Posterior cingulate gyrus (tissue), 11 donors: ENCODE measurements around the gene TTC39B.

Source experiments
- DNase-seq, 10 donors: peaks; one replicate each; pipeline versions ENCODE4 v3.0.0 to v3.0.0-alpha.2; 2020 to 2021; ENCODE audit warnings: mixed read lengths in 3 of 10
- intact Hi-C: fragments of 100-400 bp; cut with DNase I; formaldehyde crosslinking; loops from one replicate; pipeline ENCODE4 v1.15.1; 2023

Gene TTC39B

DNA sequence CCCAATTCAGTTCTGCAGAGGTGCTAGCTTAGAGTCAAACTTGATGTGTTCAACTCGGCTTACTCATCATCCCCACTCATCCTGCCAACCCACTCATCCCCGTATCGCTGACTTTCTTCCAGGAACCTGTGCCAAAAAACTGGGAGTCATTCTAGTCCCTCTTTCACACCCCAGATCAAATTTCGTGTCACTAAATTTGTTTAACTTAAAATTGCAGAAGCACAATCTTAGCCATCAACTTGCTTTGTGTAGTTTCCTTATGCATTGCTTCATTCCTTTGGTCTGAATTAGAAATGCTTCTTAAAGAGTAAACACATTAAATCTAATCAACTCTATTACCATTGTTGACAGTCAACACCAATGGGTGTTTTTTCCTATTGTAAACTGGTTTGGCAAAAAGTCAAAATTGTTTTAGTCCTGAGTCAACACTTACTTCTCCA lies 162.4 kb downstream of the TTC39B start:
- DNase-seq = no peak
- intact Hi-C loops = no loop called here

DNA sequence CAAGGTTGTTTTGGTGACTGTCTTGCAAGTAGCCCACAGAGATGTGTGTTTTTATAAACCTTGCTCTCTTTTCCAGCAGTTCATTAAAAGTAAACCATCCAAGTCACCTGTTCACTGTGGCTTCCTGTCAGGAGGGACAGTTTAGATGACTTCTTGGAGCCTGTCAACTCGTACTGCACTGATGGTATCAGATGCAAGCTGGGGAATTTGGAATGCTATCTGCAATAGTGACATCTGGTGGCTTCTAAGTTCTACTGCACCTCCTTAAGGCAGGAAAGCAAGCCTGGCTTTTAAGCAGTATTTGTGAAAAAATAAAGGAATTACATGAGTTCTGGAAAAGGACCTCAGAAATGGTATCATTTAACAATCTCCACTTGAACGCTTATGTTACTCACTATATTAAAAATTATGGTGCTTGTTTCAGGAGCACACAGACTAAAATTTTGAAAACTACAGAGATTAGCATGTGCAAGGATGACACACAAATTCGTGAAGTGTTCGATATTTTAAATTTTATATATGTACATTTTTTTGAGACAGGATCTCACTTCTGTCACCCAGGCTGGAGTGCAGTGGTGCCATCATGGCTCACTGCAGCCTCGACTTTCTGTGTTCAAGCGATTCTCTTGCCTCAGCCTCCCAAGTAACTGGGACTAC lies 164.0 kb downstream of the TTC39B start:
- intact Hi-C loops = no loop called here

DNA sequence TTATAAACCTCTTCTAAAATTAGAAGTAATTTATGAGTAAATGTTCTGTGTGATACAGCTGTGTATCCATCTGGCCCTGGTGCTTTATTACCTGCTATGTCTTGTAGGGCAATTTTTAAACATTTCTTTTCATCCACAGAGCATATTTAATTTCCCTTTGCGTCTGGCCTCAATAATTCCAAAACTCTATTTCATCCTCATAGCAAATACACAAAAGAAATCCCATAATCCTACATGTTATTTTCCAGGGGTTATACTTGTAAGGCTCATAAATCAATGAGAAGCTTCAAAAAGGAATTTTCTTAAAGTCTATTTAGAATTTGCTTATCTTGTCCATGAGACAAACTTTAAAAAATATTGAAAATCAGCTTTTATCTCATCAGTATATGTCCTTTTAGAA lies 167.0 kb downstream of the TTC39B start:
- DNase-seq = no peak
- intact Hi-C loops = no loop called here

More for the DNA sequence above, 164.0 kb downstream of the TTC39B start:
- no peak for DNase-seq

DNA sequence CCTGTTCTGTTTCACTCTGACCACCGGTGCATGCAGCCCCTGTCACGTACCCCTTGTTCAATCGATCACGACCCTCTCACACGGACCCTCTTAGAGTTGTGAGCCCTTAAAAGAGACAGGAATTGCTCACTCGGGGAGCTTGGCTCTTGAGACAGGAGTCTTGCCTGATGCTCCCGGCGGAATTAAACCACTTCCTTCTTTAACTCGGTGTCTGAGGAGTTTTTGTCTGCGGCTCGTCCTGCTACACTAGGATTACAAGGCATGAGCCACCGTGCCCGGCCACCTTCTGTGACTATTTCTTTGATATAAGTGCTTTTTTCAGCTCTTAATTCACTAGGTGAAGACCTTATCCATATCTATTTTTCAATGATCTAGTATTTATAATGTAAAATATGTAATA lies 167.5 kb downstream of the TTC39B start:
- intact Hi-C loops = no loop called here
- DNase-seq = no peak

DNA sequence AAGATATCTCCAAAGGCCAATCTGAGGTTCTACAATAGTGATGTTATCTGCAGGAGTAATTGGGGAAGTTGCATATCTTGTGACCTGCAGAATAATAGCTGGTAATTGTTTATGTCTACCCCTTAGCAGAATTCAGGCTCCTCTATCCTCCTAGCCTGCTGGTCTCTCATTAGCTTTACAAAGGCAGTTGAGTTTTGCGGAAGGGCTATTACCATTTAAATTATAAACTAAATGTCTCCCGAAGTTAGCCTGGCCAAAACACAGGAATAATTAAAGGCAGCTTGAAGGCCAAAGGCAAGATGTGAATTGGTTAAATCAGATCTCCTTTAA lies 168.7 kb downstream of the TTC39B start:
- no peak for DNase-seq
- intact Hi-C loops = no loop called here

DNA sequence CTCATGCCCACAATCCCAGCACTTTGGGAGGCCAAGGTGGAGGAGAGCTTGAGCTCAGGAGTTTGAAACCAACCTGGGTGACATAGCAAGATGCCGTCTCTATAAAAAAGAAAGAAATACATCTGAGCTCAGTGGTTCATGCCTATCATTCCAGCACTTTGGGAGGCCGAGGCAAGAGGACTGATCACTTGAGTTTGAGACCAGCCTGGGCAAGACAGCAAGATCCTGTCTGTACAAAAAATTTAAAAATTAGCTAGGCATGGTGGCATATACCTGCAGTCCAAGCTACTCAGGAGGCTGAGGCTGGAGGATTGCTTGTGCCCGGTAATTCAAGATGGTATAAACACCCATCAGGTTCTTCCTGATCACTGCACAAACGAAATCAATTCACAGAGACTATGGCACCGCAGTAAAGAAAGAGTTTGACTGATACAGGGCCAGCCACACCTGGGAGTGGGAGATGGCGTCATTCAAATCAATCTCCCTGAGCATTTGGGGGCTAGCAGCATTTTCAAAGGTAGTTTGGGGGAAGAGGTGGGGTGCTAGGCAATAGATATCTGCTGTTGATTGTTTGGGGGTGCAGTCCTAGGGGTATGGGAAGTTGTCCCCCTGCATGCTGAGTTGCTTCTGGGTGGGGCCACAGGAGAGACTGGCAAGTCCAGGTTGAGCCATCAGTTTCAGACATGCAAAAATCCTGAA lies 169.2 kb downstream of the TTC39B start:
- intact Hi-C loops = no loop called here
- no peak for DNase-seq

DNA sequence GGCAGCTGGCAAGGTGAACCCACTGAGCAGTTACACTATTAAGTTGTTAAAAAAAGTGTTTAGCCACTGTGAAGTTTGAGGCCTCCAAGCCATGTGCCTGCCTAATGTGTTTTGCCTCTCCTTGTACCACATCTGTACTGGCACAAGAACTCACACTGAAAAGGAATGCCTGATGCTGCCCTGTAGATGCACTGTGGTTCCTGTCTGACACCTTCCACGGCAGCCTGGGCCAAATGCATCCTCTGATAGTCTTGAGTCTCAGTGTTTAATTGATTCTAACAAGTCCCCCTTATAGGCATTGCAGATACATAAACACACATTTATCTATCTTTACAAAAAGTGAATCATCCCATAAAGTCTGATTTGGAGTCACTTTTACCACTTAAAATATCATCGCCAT lies 169.9 kb downstream of the TTC39B start:
- no peak for DNase-seq
- intact Hi-C loops = no loop called here

DNA sequence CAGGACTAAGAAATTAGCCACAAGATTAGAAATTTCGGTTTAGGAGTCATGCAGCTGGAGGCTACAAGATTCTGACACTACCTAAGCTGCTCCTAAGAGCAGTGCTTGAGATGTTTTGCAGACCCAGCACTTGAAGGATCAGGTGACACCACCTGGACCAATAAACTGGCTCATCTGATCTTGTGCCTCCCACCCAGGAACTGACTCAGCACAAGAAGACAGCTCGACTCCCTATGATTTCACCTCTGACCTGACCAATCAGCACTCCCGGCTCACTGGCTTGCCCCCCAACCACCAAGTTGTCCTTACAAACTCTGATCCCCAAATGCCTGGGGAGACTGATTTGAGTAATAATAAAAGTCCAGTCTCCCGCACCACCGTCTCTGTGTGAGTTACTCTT lies 170.4 kb downstream of the TTC39B start:
- DNase-seq = no peak
- intact Hi-C loops = no loop called here

DNA sequence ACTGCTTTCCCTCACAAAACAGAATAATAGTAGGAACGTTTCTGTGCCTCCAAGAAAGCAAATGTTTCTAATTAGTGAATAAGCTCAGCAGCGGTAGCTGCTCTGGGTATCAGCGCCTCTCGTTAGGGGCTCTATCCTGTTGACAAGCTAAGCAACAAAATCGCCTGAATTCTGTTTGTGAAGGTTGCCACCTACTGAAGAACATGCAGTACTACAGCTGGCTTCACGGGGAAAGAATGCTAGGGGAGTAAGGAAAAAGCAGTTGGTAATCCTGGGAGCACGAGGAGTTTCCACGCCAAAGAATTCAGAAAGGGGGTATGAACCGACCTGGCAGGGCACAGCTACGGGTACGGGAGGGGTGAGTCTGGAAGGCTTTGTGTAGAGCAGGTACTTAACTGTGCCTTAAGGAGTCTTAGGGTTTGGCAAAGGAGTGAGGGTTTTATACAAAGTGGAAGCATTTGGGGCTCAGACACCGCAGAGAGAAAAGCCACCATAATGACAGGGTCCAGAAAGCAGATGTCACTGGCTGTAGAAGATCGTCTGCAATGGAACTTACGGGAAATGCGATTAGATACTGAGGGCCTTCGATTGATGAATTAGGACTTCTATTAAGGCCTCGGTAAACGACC lies 171.7 kb downstream of the TTC39B start:
- peak in 7 of 10 donors; percentile 12 to 88 (median 46) for DNase-seq
- intact Hi-C loops = no loop called here

DNA sequence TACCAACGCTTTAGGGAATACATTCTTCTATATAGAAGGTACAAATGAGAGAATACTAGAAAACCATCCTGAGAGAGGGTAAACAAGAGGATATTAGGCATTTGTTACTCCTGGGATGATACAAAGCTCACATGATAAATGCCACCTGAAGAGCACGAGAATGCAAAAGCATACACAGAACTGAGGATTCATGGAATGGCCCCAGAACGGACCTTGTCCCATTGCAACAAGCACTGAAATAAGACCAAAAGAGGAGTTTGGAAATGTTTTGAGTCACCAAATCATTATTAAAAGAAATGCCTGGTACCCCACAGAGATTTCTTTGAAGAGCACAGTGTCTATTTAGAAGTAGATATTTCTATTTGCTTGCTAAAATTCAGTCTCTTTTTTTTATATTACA lies 173.5 kb downstream of the TTC39B start:
- no peak for DNase-seq
- intact Hi-C loops = no loop called here

DNA sequence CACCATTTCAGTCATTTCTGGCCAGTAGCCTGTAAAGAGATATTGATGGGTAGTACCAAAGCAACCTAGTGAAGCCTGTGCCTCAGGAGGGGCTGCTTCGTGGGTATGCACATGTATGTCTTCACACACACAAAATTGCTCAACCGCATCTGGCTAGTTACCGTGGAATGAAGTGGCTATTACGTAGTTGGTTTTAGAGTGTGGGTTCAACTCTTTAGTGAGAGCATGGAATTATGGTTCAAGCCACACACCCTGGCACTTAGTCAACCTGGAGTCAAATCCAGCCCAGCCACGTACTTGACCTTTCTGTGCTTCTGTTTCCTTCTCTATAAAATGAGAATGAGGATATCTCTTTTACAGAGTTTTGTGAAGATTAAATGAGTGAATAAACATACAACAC lies 174.9 kb downstream of the TTC39B start:
- DNase-seq = no peak
- intact Hi-C loops = no loop called here

DNA sequence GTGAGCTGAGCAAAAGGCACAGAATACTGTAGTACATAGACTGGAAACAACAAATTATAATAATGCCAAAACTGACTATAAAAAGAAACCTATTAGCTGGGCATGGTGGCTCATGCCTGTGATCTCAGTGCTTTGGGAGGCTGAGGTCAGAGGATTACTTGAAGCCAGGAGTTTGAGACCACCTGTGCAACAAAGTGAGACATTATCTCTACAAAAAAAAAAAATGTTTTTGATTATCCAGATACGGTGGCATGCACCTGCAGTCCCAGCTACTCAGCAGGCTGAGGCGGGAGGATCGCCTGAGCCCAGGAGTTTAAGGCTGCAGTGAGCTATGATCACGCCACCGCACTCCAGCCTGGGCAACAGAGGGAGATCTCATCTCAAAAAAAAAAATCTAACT lies 175.9 kb downstream of the TTC39B start:
- DNase-seq = no peak
- intact Hi-C loops = no loop called here

DNA sequence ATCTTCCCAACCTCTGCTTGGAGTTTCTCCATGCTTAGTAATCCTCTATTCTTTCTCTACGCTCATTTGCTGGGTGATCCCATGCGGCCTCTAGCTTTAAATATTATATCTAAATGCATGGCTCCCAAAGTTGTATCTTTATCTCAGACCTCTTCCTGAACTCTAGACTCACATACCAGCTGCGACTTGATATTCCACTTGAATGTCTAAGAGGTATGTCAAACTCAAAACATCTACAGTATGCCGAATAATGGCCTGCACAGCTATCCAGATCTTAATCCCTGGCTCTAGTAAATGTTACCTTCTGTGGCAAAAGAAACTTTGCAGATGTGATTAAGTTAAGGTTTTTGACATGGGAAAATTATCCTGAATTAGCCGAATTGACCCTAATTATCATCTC lies 179.2 kb downstream of the TTC39B start:
- intact Hi-C loops = no loop called here
- DNase-seq = no peak

DNA sequence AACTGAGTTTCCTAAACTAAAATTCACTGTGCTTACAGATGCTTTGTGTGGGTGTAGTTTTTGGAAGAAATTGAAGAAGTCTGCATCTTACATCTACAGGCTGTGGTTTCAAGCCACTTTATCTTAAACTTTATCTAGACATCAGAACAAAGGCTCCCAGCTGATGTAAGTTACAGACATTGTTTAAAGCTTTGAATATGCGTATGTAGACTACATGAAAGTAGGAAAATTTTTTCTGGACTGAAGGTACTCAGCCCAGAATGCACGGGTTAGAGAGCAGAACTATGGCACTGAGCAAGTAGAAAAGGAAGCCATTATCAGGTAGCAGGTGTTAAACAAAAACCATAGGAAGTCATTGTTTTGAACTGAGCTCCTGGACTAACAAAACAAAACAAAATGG lies 185.4 kb downstream of the TTC39B start:
- no peak for DNase-seq
- intact Hi-C loops = no loop called here

DNA sequence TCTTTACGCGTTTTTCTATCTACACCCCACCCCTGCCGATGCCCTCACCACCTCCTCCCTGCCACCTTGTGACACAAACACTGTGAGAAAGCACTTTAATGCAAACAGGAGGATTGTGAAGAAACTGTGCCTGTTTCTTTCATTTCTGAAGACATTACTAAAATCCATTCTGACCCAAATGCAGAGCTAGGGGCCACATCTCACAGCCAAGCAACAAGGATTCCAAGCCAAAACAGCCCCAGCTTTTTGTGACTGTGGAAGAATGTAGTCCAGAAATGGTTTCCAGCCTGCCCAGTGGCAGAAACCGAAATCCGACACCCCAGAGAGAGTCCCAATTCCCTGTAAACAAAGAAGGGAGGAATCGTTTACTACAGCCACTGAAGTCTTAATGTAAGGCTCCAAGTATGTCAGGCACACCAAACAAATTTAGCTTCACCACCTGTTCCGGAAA lies 190.9 kb downstream of the TTC39B start:
- intact Hi-C loops = no loop called here
- DNase-seq = no peak

DNA sequence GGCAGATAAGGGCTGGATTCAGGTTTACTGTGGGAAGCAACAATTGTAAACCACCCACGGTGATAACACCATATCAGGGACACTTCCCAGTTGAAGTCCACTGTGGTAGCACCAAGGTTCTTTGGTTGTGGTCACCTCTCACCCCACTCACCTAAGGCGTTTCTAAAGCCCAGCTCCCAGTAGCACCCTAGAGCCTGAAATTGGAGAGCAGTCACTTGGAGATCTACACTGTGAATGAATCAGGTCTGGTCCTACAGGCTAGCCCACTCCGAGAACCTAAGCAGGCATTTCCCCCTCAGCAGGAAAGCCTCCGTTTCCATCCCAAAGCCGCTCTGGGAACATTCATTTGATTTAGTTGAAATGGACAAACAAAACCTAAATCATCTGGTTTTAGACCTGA lies 191.3 kb downstream of the TTC39B start:
- DNase-seq = no peak
- intact Hi-C loops = no loop called here

DNA sequence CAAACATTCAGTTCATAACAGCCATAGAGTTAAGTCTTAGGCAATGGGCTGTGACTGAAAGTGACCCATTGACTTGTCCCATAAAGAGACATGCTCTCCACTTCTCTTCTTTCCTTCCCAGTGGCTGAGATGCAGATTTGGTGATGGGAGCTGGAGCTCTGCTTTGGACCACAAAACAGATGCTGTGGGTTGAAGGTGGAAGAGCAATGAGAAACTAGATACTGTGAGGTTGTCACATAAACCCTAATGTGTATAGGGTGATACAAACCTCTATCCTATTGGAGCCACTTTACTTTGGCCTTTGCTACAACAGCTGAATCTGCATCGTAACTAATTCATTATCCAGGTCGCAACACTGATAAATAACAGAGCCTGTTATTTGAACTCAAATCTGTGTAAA lies 192.0 kb downstream of the TTC39B start:
- intact Hi-C loops = no loop called here
- DNase-seq = no peak
